ENCODE results near the gene GRID2. TPM values are rescaled to one million over a fixed set of nuclear protein-coding genes. Genes with fewer than 3 reads are reported as not detected.

GRID2 gene
- total RNA-seq, 4 donors from 2014 or later, result not detected

DNA sequence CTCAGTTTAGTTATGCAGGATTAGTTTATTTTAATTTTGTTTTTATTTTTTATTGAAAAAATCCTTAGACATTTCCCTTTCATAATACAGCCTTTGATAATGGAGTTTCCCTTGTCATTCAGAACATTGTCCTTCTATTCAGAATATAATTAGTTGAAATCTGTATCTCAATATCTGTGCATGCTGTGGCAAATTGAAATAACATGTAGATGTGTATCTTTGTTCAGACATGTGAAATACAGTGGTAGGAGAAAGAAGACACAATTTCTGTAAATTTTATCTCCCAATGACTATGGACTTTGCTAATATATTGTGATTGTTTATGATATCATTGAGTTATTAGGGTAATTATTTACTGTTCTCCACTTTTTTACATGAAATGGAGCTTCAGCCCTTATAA lies 353.9 kb downstream of the GRID2 start:
- DNase-seq (ENCODE audit: low spot score) (no peak), ATAC-seq (ENCODE audit: low FRiP score) (no peak)
- TF ChIP-seq, protein P1, sequence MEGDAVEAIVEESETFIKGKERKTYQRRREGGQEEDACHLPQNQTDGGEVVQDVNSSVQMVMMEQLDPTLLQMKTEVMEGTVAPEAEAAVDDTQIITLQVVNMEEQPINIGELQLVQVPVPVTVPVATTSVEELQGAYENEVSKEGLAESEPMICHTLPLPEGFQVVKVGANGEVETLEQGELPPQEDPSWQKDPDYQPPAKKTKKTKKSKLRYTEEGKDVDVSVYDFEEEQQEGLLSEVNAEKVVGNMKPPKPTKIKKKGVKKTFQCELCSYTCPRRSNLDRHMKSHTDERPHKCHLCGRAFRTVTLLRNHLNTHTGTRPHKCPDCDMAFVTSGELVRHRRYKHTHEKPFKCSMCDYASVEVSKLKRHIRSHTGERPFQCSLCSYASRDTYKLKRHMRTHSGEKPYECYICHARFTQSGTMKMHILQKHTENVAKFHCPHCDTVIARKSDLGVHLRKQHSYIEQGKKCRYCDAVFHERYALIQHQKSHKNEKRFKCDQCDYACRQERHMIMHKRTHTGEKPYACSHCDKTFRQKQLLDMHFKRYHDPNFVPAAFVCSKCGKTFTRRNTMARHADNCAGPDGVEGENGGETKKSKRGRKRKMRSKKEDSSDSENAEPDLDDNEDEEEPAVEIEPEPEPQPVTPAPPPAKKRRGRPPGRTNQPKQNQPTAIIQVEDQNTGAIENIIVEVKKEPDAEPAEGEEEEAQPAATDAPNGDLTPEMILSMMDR (IDR thresholded peaks at IDR 0.05), result no peak

DNA sequence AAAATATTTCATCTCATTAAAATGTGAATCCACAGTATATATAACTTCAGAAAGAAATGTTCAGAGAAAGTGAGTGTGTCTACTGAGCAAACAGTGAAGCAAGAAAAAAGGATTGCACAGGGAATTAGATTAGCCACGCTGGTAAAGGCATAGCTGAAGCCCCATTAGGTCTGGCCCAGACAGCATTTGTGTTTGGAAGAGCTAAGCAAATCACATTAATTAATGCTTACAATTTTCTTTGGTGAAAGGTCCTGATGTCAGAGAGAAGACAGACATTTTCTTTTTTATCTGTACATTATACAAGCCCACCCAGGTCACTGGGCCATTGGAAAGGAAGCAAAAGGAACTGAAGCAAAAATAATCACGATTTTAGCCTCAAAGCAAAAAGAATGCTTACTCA lies 354.6 kb downstream of the GRID2 start:
- TF ChIP-seq, protein P1 (IDR thresholded peaks at IDR 0.05), result no peak
- no peak for ATAC-seq (ENCODE audit: low FRiP score)
- DNase-seq (ENCODE audit: low spot score), result no peak

DNA sequence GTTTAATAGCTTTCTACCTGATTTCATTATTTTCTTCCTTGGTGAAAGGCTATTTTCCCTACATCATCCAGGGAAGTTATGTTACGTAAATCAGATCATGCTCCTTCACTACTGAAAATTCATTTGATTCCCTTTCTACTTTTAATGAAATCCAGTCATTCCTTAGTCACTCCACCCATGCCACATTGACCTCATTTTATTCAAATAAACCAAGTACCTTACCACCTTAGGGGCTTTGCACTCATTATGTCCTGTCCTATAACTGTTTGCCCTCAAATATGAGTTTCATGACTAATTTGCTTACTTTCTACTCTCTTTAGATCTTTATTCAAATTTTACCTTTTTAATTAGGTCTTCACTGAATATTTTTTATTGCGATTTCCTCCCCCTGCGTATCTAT lies 374.0 kb downstream of the GRID2 start:
- DNase-seq (ENCODE audit: low spot score) (no peak), ATAC-seq (ENCODE audit: low FRiP score) (no peak)
- TF ChIP-seq, protein P1 (IDR thresholded peaks at IDR 0.05), result no peak

DNA sequence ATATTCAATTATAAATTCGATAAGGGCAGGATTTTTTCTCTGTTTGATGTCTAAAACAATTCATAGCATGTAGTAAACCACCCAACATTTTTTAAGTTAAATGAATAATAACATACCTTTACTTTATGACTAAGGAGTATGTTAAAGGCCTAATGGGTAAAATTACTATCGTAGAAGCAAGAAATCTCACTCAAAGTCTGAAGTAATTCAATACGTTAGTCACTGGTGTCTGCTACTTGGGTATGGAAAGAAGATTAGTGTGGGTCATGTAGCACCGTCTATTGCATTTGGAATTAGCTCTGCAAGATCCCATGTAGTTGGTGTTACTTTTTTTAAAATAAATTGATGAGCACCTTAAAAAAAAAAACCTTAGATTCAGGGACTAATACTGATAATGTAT lies 374.5 kb downstream of the GRID2 start:
- no peak for ATAC-seq (ENCODE audit: low FRiP score)
- TF ChIP-seq, protein P1 (IDR thresholded peaks at IDR 0.05), result no peak
- no peak for DNase-seq (ENCODE audit: low spot score)

DNA sequence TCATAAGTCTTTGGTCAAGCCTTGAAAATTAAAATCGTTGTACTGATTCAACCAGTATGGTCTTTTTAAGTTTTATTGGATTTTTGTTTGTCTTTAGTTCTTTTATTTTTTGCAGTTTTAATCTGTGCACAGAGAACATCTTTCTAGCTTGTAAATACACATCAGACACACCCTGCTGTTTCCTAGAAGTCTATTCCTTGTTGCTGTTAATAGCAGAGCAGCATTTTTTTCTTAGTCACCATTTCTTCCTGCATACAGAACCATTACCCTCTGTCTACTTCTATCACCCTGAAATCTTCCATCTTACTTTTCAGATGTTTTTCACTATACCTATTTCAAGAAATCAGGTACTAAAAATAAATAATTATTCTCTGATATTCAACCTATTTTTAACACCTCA lies 375.4 kb downstream of the GRID2 start:
- TF ChIP-seq, protein P1 (IDR thresholded peaks at IDR 0.05), result no peak
- ATAC-seq (ENCODE audit: low FRiP score), result no peak
- no peak for DNase-seq (ENCODE audit: low spot score)

DNA sequence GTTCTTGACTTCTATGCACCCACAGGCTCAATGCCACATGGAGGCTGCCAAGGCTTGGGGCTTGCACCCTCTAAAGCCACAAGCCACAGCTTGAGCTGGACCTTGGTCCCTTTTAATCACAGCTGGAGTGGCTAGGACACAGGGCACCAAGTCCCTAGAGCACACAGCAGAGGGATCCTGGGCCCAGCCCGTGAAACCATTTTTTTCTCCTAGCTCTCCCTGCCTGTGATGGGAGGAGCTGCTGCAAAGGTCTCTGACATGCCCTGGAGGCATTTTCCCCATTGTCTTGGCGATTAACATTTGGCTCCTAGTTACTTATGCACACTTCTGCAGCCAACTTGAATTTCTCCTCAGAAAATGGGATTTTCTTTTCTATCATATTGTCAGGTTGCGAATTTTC lies 410.9 kb downstream of the GRID2 start:
- ATAC-seq (ENCODE audit: low FRiP score), result no peak
- DNase-seq (ENCODE audit: low spot score), result no peak
- TF ChIP-seq, protein P1 (IDR thresholded peaks at IDR 0.05), result no peak

DNA sequence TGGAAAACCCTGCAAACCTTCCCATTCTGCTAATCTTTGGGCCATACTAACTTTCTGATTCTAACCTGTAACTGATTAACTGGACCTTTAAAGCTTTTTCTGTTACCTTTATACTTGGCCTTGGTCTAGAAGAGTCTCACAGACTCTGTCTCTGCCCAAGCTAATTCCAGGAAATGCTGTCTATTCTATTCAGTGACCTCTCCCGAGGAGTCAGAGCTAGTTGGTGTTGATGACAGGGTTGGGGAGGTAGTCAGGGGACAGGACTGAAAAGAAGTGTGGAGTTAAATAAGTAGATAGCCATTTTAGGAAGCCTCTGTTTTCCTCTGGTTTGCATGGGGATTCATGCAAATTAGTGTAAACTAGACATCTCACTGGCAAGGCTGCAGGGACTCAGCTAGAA lies 429.5 kb downstream of the GRID2 start:
- TF ChIP-seq, protein P1 (IDR thresholded peaks at IDR 0.05), result no peak
- ATAC-seq (ENCODE audit: low FRiP score), result no peak
- DNase-seq (ENCODE audit: low spot score), result no peak

All from omental fat pad (tissue), 4 donors.